ENCODE data around the gene MARCHF3.

DNA sequence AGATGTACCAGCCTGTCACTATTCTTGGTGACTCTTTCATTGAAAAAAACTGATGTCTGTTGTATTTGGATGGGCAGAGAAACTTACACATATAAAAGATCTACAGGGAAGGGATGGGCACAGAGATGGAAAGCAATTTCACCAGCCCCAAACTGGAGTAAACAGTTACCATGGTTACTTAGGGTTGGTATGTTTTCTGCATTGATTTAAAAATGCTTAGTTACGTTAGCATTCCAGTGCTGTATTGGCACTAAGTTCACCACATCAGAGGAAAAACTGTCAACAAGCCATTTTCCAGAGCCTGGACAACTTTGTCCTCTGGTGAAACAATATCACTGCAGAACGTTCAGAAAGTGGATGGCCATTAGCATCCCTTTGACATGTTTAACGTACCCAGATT lies 28.0 kb downstream of the MARCHF3 start:
- no peak for TF ChIP-seq CTCF (IDR thresholded peaks at IDR 0.05)
- TF ChIP-seq POLR2A (IDR thresholded peaks at IDR 0.05) = no peak

All from gastroesophageal sphincter (tissue), 3 donors.